Stimulated activated CD4-positive, alpha-beta T cell treated with anti-CD3 and anti-CD28 coated beads, Interleukin-1b, Interleukin-23, amount 100 ng/mL, for 48 hours (primary cell): ENCODE results near the gene ETS1.

Experiments used
- DNase-seq: peaks from one replicate; pipeline ENCODE4 v3.0.0-alpha.2; 2020

The ETS1 gene

GRCh38 chr11:128515826-128516778 is 71.3 kb downstream of the ETS1 start:
- DNase-seq, result no peak

GRCh38 chr11:128515086-128515485 is 72.3 kb downstream of the ETS1 start:
- no peak for DNase-seq

DNA sequence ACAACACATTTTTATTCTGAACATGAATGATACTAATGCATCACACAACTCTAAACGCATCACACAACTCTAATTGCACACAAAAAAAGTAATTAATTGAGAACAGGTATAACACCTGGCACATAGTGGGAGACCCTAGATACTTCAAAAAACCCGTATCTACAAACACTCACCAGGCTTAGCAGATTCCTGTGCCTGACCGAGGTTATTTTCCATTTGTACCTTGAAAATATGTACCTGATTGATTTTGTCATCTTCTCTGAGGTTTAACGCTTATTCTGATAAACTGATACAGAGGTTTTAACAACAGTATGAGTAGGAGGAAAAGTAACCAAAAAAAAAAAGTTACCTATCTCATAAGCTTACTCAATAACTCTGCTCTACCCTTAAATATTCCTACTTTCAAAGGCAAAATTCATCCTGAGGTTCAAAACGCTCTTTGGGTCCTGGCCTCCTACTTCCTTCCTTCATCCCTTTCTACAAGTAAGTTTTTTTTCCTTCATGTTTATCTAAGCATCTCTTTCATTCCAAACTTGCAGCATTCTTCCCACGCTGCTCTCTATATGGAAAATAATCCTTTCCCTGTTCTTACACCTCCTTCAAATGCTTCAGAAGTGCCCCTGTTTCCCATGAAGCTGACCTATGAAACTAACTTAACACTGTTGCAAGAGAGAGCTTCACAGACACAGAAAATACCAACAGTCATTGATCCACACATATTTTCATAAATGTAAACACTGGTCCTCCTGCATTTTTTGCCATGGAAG is 73.3 kb downstream of the ETS1 start:
- no peak for DNase-seq

DNA sequence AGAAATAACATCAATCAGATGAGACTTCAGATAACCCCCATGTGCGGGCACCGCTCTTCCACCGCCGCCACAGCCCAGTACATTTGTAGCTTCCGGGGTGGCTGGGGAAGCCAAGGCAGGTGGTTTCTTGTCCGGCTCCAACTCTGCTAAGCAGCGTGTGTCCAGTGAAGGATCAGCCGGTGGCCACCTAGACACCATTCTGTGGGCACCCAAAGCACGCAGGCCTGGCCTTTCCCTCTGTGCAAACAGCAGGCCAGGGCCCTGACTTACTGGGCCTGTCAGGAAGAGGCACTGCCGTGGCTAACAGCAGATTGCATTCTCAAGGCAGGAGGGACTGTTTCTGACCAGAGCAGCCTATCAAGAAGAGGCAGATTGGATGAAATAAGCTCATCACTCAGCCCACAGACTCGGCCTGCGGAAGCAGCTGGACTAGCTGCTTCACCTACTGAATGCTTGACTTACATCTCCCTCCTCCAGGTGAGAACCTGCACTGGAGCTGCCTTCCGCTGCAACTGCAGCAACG is 74.8 kb downstream of the ETS1 start:
- no peak for DNase-seq

- DNase-seq, result no peak
These were observed 75.6 kb downstream of the ETS1 start for GRCh38 chr11:128511712-128512111.

- DNase-seq, result no peak
These were observed 77.6 kb downstream of the ETS1 start for GRCh38 chr11:128509621-128510389.

- DNase-seq, result no peak
These were observed 78.4 kb downstream of the ETS1 start for GRCh38 chr11:128508770-128509510.

- no peak for DNase-seq
These were observed 79.4 kb downstream of the ETS1 start for GRCh38 chr11:128507936-128508335.

- DNase-seq, result peak; percentile 74
These were observed 80.3 kb downstream of the ETS1 start for GRCh38 chr11:128506999-128507611.

- no peak for DNase-seq
These were observed 81.0 kb downstream of the ETS1 start for GRCh38 chr11:128506356-128506755.

DNA sequence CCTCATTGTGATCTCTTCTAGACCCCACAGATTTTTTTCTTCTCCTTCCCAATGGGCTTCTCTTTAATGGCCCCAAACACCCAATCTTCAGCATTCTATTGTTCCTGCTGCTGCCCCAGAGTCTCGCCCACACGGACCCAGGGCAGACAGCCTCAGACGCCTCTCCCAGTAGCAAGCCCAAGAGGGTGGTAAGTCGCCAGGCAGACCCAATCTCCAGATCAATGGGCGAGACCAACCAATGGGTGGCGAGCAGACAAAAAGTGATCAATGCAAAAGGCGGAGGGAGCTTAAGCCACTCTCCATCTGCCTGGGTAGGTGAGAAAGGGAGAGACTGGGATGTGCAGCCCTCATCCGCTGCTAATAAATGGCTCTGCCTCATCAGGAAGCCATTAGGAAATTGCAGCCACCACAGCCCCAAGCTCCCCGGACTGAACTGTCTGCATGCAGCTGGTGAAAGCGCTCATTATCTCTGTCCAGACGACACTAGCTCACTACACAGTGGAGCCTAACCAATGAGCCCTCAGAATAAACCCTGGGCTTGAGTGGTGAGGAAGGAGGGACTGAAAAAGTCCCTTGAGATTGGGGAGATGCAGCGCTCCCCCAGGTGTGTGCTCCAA is 81.8 kb downstream of the ETS1 start:
- DNase-seq, result peak; percentile 44

DNA sequence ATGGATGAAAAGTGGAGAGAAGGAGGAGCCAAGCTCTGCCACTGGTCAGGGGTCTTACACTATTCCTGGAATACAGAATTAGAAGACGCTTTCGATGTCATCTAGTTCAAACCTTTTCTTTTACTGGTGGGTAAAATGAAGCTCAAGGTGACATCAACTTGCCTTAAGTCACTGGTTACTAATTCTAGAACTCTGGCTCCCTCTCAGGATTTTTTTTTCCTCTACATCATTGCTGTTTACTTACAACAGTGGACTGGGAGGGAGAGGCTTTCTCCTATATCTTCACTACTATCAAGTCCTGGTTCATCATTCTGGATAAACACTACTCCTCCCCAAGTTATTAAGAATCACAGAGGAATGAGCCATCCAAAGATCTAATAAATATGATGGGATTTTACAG is 82.9 kb downstream of the ETS1 start:
- DNase-seq, result no peak

DNA sequence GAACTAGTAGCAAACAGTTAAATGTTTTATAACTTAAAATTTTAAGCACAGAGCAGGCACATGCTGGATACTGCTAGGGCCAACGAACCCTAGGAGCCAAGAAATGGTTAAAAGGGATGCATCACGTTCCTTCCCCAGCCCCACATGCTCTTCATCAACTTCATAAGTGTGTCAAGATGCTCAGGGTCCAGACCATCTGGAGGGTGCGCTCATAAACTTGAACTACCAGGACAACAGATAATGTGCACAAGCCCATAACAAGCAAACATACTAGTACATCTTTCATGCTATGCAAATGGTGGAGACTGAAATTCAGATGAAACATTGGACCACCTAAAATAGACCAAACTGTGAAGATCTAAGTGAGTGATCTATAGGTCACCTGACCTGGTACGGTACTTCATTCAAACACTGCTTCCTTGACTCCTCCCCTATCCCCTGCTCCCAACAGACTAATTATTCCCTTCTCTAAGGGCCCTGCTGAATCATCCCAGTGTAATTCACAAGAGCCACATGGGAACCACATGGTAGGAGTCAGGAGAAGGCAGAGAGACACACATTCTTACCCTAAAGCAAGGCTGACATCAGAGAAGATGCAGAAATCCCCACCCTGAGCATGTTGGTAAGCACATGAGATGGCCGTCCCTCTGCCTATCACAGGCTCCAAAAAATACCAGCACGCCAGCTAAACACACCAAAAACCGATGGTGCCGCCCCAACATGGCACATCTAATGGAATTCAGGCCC is 83.9 kb downstream of the ETS1 start:
- DNase-seq, result peak; percentile 25

DNA sequence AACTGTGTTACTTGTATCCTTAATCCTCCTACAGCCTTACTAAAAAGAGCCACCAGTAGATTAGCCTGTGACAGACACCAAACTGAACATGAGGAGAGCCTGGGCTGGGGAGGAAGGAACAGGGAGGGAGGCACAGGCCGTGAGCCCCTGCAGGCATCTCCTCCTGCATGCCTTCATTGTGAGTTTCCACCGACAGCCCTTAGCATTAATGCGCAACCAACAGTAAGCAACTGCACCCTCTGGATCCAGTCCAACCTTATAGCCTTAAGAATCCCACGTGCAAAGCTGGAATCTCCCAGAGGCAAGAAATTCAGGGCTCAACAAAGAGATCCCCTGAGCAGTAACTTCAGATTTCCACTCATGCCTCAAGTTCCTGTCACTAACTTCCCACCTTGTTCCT is 84.6 kb downstream of the ETS1 start:
- no peak for DNase-seq

GRCh38 chr11:128501632-128502549 is 85.5 kb downstream of the ETS1 start:
- no peak for DNase-seq

DNA sequence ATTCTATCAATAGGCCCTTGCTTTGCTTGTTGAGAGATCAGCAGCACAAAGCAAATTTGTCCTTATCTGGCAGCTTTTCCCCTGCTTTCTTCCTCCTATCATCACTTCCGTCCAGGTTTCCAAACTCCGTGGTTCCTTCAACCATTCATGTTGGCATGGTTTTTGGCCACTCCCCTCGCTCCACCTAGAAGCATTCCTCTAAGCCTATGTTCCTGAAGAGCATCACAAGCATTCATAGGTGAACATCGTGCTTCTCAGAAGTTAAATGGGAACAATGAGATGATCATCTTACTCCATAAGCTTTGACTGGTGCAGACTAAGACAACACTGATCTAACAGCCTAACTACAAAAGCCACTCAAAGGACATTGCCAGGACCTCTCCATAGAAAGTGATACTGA is 86.3 kb downstream of the ETS1 start:
- no peak for DNase-seq

GRCh38 chr11:128500493-128500892 is 86.9 kb downstream of the ETS1 start:
- no peak for DNase-seq

DNA sequence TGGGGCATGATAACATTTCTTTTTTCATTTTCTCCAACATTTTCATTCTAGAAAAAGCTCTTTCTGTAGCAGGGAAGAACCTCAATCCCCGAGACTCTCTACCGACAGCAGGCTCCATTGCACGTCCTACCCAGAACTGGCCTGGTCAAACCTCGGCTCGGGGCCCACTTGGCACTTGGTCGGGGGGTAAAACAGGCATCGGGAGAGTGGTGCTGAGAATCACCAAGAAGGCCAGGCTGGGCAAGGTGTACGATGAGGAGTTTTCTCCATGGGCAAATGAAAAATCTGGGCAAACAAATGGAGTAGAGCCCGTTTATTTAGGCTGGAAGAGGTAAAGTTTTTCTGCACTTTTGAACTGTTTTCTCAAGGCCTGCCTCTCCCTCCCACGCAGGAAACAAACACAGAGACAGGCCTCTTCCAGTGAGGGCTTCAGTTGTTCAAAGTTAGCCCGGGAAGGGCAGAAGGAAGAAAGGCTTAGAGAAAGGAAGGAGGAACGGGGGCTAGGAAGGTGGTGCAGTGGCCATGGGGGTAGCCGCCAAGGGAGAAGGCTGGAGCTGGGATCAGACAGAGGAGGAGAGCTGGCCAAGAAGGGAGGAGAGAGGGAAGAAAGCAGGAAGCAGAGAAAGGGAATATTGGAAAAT is 87.6 kb downstream of the ETS1 start:
- no peak for DNase-seq

- DNase-seq, result no peak
These were observed 88.6 kb downstream of the ETS1 start for GRCh38 chr11:128498721-128499245.
